HG03045 (cell line): ENCODE data around the gene CTCFL.

Source experiments
- ATAC-seq: cut with Tn5 transposase; IDR thresholded peaks from one replicate; pipeline ENCODE4 v1.9.1; 2021; ENCODE audit warnings: mild to moderate bottlenecking, moderate library complexity; ENCODE audit not compliant: unreplicated experiment

Gene CTCFL

DNA sequence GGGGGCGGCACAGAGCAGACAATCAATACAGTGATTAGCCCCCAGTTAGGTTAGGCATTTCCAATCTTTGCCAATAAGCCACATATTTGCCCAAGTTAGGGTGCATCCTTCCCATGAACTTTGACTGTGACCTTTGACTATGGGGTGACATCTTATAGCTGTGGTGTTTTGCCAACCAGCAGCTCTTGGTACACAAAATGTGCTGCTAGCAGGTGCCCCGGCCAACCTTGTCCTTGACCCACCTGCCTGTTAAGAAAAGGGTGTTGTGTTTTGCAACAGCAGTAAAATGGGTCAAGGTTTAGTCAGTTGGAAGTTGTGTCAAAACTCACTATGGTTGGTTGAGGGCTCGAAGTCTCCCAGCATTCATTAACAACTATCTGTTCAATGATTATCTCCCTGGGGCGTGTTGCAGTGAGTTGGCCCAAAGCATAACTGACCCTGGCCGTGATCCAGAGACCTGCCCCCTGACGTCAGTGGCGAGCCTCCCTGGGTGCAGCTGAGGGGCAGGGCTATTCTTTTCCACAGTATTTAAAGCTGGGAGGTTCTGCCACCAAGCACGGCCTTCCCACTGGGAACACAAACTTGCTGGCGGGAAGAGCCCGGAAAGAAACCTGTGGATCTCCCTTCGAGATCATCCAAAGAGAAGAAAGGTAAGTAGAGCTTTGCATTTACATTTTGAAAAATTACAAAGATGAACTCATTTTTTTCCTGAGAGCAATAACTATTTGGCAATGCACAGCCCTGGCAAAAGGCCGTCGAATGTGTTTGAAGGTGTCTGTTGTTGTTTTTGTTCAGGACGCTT is 35.8 kb upstream of the CTCFL start, which contains the start of gene PCK1:
TSS of gene PCK1 (plus strand) at position 557 of the 802 bp plus-strand sequence. CDS start 302 bp downstream, outside the sequence.
- ATAC-seq: no peak

- no peak for ATAC-seq
These were observed 35.0 kb upstream of the CTCFL start for GRCh38 chr20:57559658-57560553.

DNA sequence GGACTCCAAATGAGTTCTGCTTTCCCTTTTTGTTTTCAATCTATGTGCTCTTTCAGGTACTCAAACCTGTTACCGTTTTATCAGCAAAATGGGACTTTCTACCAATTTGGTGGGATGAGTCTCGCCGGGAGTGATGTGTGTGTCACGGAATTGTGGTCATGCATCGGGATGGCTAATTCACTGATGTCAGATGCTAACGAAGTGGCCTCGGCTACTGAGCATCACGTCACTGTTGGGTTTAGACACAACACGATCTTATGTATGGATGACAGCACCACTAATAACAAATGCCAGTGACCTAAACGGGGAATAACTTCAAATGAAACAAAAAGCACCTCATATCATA is 34.3 kb upstream of the CTCFL start:
- no peak for ATAC-seq

DNA sequence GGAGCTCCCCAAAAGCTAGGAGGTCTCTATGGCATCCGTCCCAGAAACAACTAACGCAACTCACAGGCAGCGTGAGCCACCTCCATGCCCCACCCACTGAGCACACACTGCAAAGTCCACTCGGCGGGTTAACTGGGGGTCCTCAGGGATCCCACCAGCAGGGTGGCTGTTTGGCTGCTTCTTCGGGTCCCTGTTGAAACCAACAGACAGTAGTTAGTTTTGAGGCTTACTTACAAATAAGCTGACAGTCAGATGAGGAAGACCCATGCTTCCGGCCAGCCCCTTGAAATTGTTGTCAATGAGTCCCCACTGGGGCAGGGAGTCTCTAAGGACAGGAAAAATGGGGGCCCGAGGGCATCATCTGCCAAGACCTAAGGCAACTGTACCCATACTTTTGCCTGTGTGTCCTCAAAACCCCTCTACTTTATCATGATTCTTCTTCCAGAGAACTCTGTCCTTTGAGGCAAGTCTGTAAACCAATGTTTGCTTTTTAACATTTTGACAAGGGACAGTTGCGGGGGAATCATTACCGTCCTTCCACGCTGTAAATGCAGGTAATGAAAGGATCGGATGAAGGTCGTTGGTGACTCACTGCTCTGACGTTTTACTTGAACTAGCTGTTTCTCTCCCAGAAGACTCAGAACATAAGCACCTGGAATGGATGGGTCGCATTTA is 33.8 kb upstream of the CTCFL start:
- ATAC-seq: no peak

DNA sequence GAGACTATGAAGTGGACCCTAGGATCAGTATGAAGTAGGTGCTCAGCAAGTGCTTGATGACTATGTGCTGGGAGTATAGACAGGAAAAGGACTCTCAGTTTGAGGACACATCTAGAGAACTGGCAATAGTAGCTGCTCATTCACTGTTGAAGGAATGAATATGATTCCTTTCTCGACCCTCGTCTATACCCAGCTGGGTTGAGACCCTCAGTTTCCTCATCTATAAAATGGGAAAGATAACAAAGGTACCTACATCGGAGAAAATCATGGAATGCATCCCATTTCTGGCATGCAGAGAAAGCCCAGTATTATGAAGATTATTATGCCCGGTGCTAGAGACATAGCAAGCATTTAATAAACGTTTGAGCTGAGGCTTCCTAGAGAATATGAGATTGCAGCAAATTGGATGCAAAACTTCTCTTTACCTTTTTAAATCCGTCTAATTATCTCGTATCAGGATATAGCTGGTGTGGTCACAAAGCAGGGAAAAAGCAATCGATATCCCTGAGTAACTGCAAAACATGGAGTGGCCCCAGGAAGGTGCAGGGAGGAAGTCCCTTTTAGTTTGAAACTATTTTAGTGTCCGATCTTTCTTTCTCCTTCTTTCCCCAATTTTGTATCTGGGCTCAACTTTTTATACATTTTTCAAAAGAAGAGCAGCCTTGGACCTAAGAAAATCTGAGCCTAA is 33.1 kb upstream of the CTCFL start:
- no peak for ATAC-seq

DNA sequence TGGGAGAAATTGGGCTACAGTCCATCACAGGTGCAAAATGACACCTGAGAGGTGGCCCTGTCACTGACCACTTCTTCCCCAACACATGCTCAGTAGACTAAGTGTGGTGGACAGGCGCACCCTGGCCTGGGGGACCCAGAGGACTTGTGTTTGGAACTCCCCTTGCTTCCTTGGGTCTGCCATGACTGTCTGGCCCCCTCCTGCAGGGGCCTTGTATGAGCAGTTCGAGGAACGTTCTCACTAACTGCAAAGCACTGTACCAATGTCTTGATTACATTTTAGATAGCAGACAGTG is 32.0 kb upstream of the CTCFL start:
- no peak for ATAC-seq

DNA sequence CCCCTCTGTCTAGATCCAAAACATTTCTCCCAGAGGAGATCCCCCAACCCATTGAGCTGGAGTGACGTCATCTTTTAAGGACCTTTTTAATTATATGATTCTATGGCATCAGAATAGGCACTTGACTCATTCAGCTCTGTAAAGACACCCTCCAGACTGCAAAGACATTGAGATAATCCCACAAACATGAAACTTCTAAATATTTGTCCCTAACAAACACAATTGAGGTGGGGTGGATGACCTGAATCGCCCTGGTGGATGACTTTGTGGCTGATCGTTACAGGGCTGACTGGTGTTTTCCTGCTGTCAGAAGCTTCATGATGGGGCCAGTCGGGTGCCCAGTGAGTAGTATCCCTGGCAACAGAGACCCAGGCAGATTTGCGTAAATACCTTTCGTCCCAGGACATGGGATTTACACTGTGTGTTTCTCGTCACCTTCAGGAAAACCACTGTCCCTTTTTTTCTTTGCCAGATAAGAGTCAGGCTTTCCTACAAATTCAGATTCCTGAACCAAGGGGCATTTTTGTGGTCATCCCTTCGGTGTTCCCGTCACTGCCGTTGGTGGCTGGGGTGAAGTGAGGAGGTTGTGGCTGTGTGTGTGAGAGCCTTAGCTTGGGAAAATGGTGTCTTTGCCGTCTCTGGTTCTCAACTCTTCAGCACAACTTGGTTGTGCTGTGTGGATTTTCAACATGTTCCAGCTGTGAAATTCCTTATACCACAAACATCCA is 30.7 kb upstream of the CTCFL start:
- ATAC-seq: no peak

GRCh38 chr20:57553376-57554018 is 28.6 kb upstream of the CTCFL start:
- ATAC-seq: no peak

DNA sequence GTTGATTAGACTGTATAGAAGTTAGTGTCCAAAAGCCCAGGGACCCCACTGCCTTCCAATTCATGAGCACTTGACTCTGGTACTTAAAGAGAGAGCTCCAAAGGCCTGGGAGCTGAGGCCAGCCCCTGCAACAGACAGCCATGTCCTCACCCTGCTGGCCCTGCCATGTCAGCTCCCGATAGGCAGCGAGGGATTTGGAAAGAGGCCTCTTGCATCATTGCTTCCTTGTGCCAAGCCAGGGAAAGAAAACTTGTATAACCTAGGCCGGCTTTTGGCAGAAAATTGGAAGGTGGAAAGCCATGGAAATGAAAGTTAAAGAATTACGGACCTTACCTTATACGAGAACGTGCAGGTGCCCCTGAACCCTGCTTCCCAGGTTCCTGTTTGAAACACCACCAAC is 27.5 kb upstream of the CTCFL start:
- ATAC-seq: no peak

DNA sequence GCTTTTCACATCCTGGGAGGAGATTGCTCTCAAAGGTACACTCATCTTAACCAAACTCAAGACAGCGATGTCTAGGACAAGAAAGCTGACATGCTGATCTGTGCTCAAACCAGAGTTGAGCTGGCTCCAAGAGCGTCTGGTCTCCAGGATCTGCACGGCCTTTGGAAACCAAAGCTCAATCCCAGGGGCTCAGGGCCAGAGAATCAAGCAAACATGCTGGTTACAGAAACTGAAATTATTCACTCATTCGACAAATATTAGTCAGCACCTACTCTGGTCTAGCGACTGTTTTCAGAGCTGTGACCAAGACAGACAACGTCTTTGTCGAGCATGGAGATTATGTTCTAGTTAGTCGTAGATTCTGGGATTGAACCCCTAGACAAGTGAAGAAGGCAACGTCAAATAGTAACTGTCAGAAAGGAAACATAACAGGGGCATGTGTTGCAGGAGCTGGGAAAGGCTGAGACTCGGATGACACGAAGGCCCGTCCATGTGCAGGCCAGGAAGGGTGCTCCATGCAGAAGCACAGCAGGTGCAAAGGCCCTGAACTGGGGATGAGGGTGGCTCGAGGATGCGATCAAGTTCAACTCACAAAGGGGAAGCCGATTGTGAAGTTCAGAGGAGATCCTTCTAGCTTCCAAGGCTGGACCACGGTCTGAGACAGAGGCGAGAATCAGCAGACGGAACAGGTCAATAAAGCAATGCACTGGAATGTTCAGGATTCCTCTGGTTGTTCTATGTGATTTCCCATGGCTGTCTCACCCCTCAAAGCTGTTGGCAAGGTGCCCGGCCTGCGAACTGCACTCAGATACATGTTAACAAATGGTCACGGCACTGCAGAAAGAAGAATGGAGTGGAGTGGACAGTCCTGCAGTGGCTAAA is 23.5 kb upstream of the CTCFL start:
- no peak for ATAC-seq

GRCh38 chr20:57546956-57547649 is 22.2 kb upstream of the CTCFL start:
- ATAC-seq: no peak

- ATAC-seq: no peak
These were observed 21.2 kb upstream of the CTCFL start for GRCh38 chr20:57545927-57546662.

- ATAC-seq: no peak
These were observed 20.1 kb upstream of the CTCFL start for GRCh38 chr20:57544838-57545564.

GRCh38 chr20:57543754-57544153 is 18.8 kb upstream of the CTCFL start:
- ATAC-seq: no peak

GRCh38 chr20:57540890-57541580 is 16.1 kb upstream of the CTCFL start:
- ATAC-seq: no peak

GRCh38 chr20:57539889-57540288 is 14.9 kb upstream of the CTCFL start:
- ATAC-seq: no peak
